ENCODE measurements around the gene IGSF9B. TPM values are rescaled to one million over a fixed set of nuclear protein-coding genes. Genes with fewer than 3 reads are reported as not detected.
A peak's percentile ranks its signal among the peaks of the same experiment; 100 is the strongest.

The IGSF9B gene
- polyA plus RNA-seq, 1 donor (not counting 4 experiments of a cell fraction or from before 2014, with no cell fraction given), result 0.66 TPM

- Histone ChIP-seq H3K4me2 (ENCODE audit: control insufficient read depth, extremely low read depth, insufficient read depth, low read depth, low read length) (peak overlapping the region; percentile 48), H3K36me3 (ENCODE audit: control insufficient read depth in 2 of 2, extremely low read depth in 1 of 2, insufficient read depth in 2 of 2, low read length in 2 of 2) (no peaks in the 10 kb centered on the region), H2AFZ (ENCODE audit: control insufficient read depth, low read length) (no peak overlapping the region), H4K20me1 (ENCODE audit: control insufficient read depth, extremely low read depth, insufficient read depth, low read length) (no peaks in the 10 kb centered on the region), H3K4me3 (ENCODE audit: control insufficient read depth in 2 of 3, extremely low read depth in 1 of 3, insufficient read depth in 2 of 3, low read depth in 1 of 3, low read length in 3 of 3) (no peak overlapping the region), H3K27ac (ENCODE audit: control insufficient read depth, insufficient read depth, low read length) (no peak overlapping the region), H3K79me2 (ENCODE audit: control insufficient read depth, insufficient read depth, low read length) (no peaks in the 10 kb centered on the region), H3K4me1 (ENCODE audit: control insufficient read depth, extremely low read depth, insufficient read depth, low read length) (peaks cover 10% of the 10 kb centered on the region), H3K27me3 (ENCODE audit: control insufficient read depth, extremely low read depth, insufficient read depth, low read length) (no peaks in the 10 kb centered on the region), H3K9me3 (ENCODE audit: control insufficient read depth, low read depth, low read length) (peaks cover 1% of the 10 kb centered on the region), H3K9me1 (ENCODE audit: control insufficient read depth, extremely low read depth, insufficient read depth, low read length) (no peaks in the 10 kb centered on the region), H3K9ac (ENCODE audit: control insufficient read depth, extremely low read depth, insufficient read depth, low read length) (no peak overlapping the region)
- dilution Hi-C loops (cut with MboI; ENCODE audit: extremely low pct_ligation_motif_present, low sequenced_read_pairs), result no loop called here
- TF ChIP-seq CTCF (optimal IDR thresholded peaks at IDR 0.05 in 1 of 3, IDR thresholded peaks at IDR 0.05 in 1 of 3, conservative IDR thresholded peaks at IDR 0.05 in 1 of 3; ENCODE audit: extremely low read depth in 1 of 3, insufficient read depth in 2 of 3, low read length in 3 of 3) (no peak), EZH2 (IDR thresholded peaks at IDR 0.05; ENCODE audit: low read length) (no peak)
- DNase-seq (ENCODE audit: low read depth, low spot score) (no peak), FAIRE-seq (no peak)
These were observed 11.4 kb downstream of the IGSF9B start for GRCh38 chr11:133945087-133945974.

DNA sequence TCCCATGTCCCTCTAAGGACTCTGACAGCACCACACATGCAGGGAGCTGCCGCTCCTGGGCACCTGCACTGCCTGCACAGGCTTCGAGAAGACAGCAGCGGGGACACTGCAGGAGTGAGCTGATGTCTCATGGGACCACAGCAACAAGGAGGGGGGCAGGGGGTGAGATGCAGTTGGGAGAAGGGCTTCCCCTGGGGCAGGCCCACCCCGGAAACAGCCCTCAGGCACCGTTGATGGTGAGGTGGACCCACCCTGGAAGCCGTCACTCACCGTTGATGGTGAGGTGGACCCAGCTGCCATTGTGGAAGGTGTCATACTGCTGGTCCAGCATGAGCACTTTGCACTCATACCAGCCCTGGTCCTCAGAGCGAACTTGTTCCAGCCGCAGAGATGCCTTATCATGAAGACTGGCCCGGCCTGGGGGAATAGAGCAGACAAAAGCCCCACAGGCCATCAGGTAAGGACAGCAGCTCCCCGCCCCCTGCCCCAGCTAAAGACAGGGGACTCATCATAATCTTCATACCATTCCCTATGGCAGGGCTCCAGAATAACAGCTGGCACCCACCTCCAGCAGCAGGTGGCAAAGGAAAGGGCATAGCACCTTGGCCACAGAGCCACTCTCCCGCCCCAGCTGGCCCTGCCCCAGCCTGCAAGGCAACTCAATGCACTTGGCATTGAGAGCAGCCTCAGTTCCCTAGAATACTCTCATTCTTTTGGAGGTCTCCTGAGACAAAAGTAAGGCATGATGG lies 12.6 kb downstream of the IGSF9B start:
- Histone ChIP-seq H3K9me3 (ENCODE audit: control insufficient read depth, low read depth, low read length) (peaks cover 4% of the 10 kb centered on the region), H3K27me3 (ENCODE audit: control insufficient read depth, extremely low read depth, insufficient read depth, low read length) (no peaks in the 10 kb centered on the region), H3K36me3 (ENCODE audit: control insufficient read depth in 2 of 2, extremely low read depth in 1 of 2, insufficient read depth in 2 of 2, low read length in 2 of 2) (no peaks in the 10 kb centered on the region), H3K79me2 (ENCODE audit: control insufficient read depth, insufficient read depth, low read length) (no peaks in the 10 kb centered on the region), H3K9ac (ENCODE audit: control insufficient read depth, extremely low read depth, insufficient read depth, low read length) (no peak overlapping the region), H3K4me1 (ENCODE audit: control insufficient read depth, extremely low read depth, insufficient read depth, low read length) (peaks cover 10% of the 10 kb centered on the region), H4K20me1 (ENCODE audit: control insufficient read depth, extremely low read depth, insufficient read depth, low read length) (no peaks in the 10 kb centered on the region), H3K27ac (ENCODE audit: control insufficient read depth, insufficient read depth, low read length) (no peak overlapping the region), H3K9me1 (ENCODE audit: control insufficient read depth, extremely low read depth, insufficient read depth, low read length) (no peaks in the 10 kb centered on the region), H3K4me3 (ENCODE audit: control insufficient read depth in 2 of 3, extremely low read depth in 1 of 3, insufficient read depth in 2 of 3, low read depth in 1 of 3, low read length in 3 of 3) (no peak overlapping the region), H3K4me2 (ENCODE audit: control insufficient read depth, extremely low read depth, insufficient read depth, low read depth, low read length) (no peak overlapping the region), H2AFZ (ENCODE audit: control insufficient read depth, low read length) (no peak overlapping the region)
- dilution Hi-C loops (cut with MboI; ENCODE audit: extremely low pct_ligation_motif_present, low sequenced_read_pairs), result no loop called here
- no peak for DNase-seq (ENCODE audit: low read depth, low spot score)
- no peak for TF ChIP-seq CTCF (optimal IDR thresholded peaks at IDR 0.05 in 1 of 3, IDR thresholded peaks at IDR 0.05 in 1 of 3, conservative IDR thresholded peaks at IDR 0.05 in 1 of 3; ENCODE audit: extremely low read depth in 1 of 3, insufficient read depth in 2 of 3, low read length in 3 of 3)
- no peak for TF ChIP-seq EZH2 (IDR thresholded peaks at IDR 0.05; ENCODE audit: low read length)
- no peak for FAIRE-seq

Measured in keratinocyte (primary cell).